H9 (cell line): Measurements from ENCODE around the gene GALNT5. TPM values are rescaled to one million over a fixed set of nuclear protein-coding genes. Genes with fewer than 3 reads are reported as not detected.

ENCODE experiments used
- DNase-seq: peaks from one replicate; pipeline ENCODE4 v3.0.0-alpha.2; 2017
- H2AFZ ChIP-seq: one replicate; pipeline ENCODE4 v1.6.1; 2013; ENCODE audit warnings: mild to moderate bottlenecking, low read length, control low read depth, moderate library complexity
- H2AK5ac ChIP-seq: 2 replicates; pipeline ENCODE4 v1.6.1; 2013; ENCODE audit warnings: low read length, control low read depth, mixed read lengths; ENCODE audit not compliant: insufficient read length
- H2BK120ac ChIP-seq: one replicate; pipeline ENCODE4 v1.6.1; 2013; ENCODE audit warnings: low read depth, mild to moderate bottlenecking, low read length, control low read depth, inconsistent platforms; ENCODE audit not compliant: poor library complexity, severe bottlenecking
- H2BK12ac ChIP-seq: 2 replicates; pipeline ENCODE4 v1.6.1; 2013; ENCODE audit warnings: low read length, control low read depth, mixed read lengths, low read depth; ENCODE audit not compliant: insufficient read length
- H2BK15ac ChIP-seq: 2 replicates; pipeline ENCODE4 v1.6.1; 2013; ENCODE audit warnings: low read depth, low read length, control low read depth
- H2BK20ac ChIP-seq: one replicate; pipeline ENCODE4 v1.6.1; 2013; ENCODE audit warnings: low read depth, mild to moderate bottlenecking, low read length, control low read depth, inconsistent platforms; ENCODE audit not compliant: poor library complexity, severe bottlenecking
- H2BK5ac ChIP-seq: 2 replicates; pipeline ENCODE4 v1.6.1; 2013; ENCODE audit warnings: low read length, control low read depth, mixed read lengths; ENCODE audit not compliant: insufficient read length
- H3K14ac ChIP-seq: 2 replicates; pipeline ENCODE4 v1.6.1; 2013; ENCODE audit warnings: low read length, control low read depth; ENCODE audit not compliant: insufficient read depth
- H3K18ac ChIP-seq: 2 replicates; pipeline ENCODE4 v1.6.1; 2013; ENCODE audit warnings: low read depth, mild to moderate bottlenecking, mixed read lengths, low read length, control low read depth; ENCODE audit not compliant: insufficient read length
- H3K23ac ChIP-seq: 2 replicates; pipeline ENCODE4 v1.6.1; 2013; ENCODE audit warnings: low read length, control low read depth, mixed read lengths, low read depth; ENCODE audit not compliant: insufficient read length
- H3K23me2 ChIP-seq: 2 replicates; pipeline ENCODE4 v1.6.1; 2013; ENCODE audit warnings: low read depth, mild to moderate bottlenecking, mixed read lengths, low read length, control low read depth; ENCODE audit not compliant: insufficient read length, poor library complexity, severe bottlenecking
- H3K27ac ChIP-seq: 2 replicates; pipeline ENCODE4 v1.5.1; 2013; ENCODE audit warnings: low read length, control low read depth, mixed read lengths, low read depth; ENCODE audit not compliant: insufficient read length
- H3K27me3 ChIP-seq: 2 replicates; pipeline ENCODE4 v1.6.1; 2013; ENCODE audit warnings: low read length, control low read depth, inconsistent platforms; ENCODE audit not compliant: insufficient read depth
- H3K4ac ChIP-seq: 2 replicates; pipeline ENCODE4 v1.6.1; 2013; ENCODE audit warnings: low read depth, mild to moderate bottlenecking, control low read depth, inconsistent platforms, low read length, moderate library complexity
- H3K4me1 ChIP-seq: 2 replicates; pipeline ENCODE4 v1.6.1; 2013; ENCODE audit warnings: low read length, control low read depth, inconsistent platforms; ENCODE audit not compliant: insufficient read depth
- H3K4me2 ChIP-seq: 2 replicates; pipeline ENCODE4 v1.6.1; 2013; ENCODE audit warnings: low read length, control low read depth, mixed read lengths; ENCODE audit not compliant: insufficient read length, insufficient read depth
- H3K56ac ChIP-seq: 2 replicates; pipeline ENCODE4 v1.6.1; 2013; ENCODE audit warnings: low read depth, mild to moderate bottlenecking, mixed read lengths, low read length, control low read depth; ENCODE audit not compliant: insufficient read length
- H3K79me1 ChIP-seq: 2 replicates; pipeline ENCODE4 v1.6.1; 2013; ENCODE audit warnings: low read depth, mild to moderate bottlenecking, moderate library complexity, low read length, control low read depth, inconsistent platforms; ENCODE audit not compliant: insufficient read depth, poor library complexity, severe bottlenecking
- H3K79me2 ChIP-seq: 2 replicates; pipeline ENCODE4 v1.6.1; 2013; ENCODE audit warnings: low read length, control low read depth, inconsistent platforms; ENCODE audit not compliant: insufficient read depth
- H3K9ac ChIP-seq: 2 replicates; pipeline ENCODE4 v1.6.1; 2013; ENCODE audit warnings: low read length, control low read depth, mixed read lengths; ENCODE audit not compliant: insufficient read length; ENCODE audit errors: extremely low read depth
- H3K9me3 ChIP-seq: one replicate; pipeline ENCODE4 v1.6.1; 2013; ENCODE audit warnings: low read depth, low read length, inconsistent platforms; ENCODE audit not compliant: control insufficient read depth
- H3T11ph ChIP-seq: one replicate; pipeline ENCODE4 v1.6.1; 2013; ENCODE audit warnings: mild to moderate bottlenecking, low read length, control low read depth, inconsistent platforms
- H4K20me1 ChIP-seq: one replicate; pipeline ENCODE4 v1.6.1; 2013; ENCODE audit not compliant: control insufficient read depth, insufficient read length, insufficient read depth
- H4K5ac ChIP-seq: 2 replicates; pipeline ENCODE4 v1.6.1; 2013; ENCODE audit warnings: low read depth, mild to moderate bottlenecking, mixed read lengths, low read length, control low read depth; ENCODE audit not compliant: insufficient read length
- H4K8ac ChIP-seq: replicated peaks from 2 replicates; pipeline ENCODE4 v1.6.1; 2013; ENCODE audit warnings: low read length, control low read depth, mixed read lengths, low read depth; ENCODE audit not compliant: insufficient read length
- H4K91ac ChIP-seq: 2 replicates; pipeline ENCODE4 v1.6.1; 2013; ENCODE audit warnings: low read depth, mild to moderate bottlenecking, moderate library complexity, mixed read lengths, low read length, control low read depth; ENCODE audit not compliant: insufficient read length
- H3K27ac Mint-ChIP-seq, 3 experiments: 2 replicates in 2 of 3; 3 replicates in 1 of 3; pipeline ENCODE4 v1.8.0; 2020 to 2021; ENCODE audit warnings: mixed read lengths in 3 of 3, mild to moderate bottlenecking in 1 of 3, moderate library complexity in 1 of 3
- H3K27me3 Mint-ChIP-seq: 2 replicates; pipeline ENCODE4 v1.8.0; 2021; ENCODE audit warnings: low read depth, mild to moderate bottlenecking, moderate library complexity, mixed read lengths
- H3K36me3 Mint-ChIP-seq, 3 experiments: 2 replicates in 2 of 3; 3 replicates in 1 of 3; pipeline ENCODE4 v1.8.0; 2020 to 2021; ENCODE audit warnings: low read depth in 3 of 3, mixed read lengths in 3 of 3; ENCODE audit not compliant: insufficient read depth in 1 of 3
- H3K4me1 Mint-ChIP-seq, 2 experiments: 2 replicates each; pipeline ENCODE4 v1.8.0; 2020; ENCODE audit warnings: mixed read lengths in 2 of 2
- H3K4me3 Mint-ChIP-seq, 2 experiments: 2 replicates in 1 of 2; 3 replicates in 1 of 2; pipeline ENCODE4 v1.8.0; 2020 to 2021; ENCODE audit warnings: mild to moderate bottlenecking in 2 of 2, mixed read lengths in 2 of 2, moderate library complexity in 1 of 2
- H3K9me3 Mint-ChIP-seq, 2 experiments: 2 replicates in 1 of 2; 3 replicates in 1 of 2; pipeline ENCODE4 v1.8.0; 2020; ENCODE audit warnings: mild to moderate bottlenecking in 2 of 2, mixed read lengths in 2 of 2, moderate library complexity in 1 of 2
- WGBS: extraction: QIAGEN DNeasy Blood & Tissue Kit; methylation state at CpG from one replicate; pipeline ENCODE4 v1.1.7; 2013; ENCODE audit warnings: missing lambda C conversion rate, low lambda C conversion rate, mixed read lengths; ENCODE audit not compliant: insufficient read length; ENCODE audit errors: extremely low coverage; 5-methylcytosine and 5-hydroxymethylcytosine counted together
- total RNA-seq: library from RNA; stranded (reverse); gene quantifications from 2 replicates; pipeline ENCODE4 v1.2.1, GENCODE V29; 2021
- TF ChIP-seq, protein P1 (sequence below): fragments of 200-600 bp; sonication (generic); conservative IDR thresholded peaks from 3 replicates; pipeline ENCODE4 v1.8.0; 2021; ENCODE audit warnings: antibody characterized with exemption, mild to moderate bottlenecking

The GALNT5 gene
- total RNA-seq, 1 experiment from 2014 or later, result 0.17 TPM

GRCh38 chr2:157246765-157247407 lies 10.6 kb upstream of the GALNT5 start:
- H4K91ac ChIP-seq, result no peak overlapping the region
- Mint-ChIP-seq H3K4me1 (peaks cover 36 to 38% of the 10 kb centered on the region in 2 experiments), H3K27ac (peak overlapping the region in 2 of 3 experiments; percentile 54 to 71; a peak in 5 of 7 replicates), H3K9me3 (no peaks in the 10 kb centered on the region), H3K4me3 (no peak overlapping the region; a peak in 1 of 5 replicates), H3K27me3 (no peaks in the 10 kb centered on the region), H3K36me3 (no peaks in the 10 kb centered on the region)
- H2BK5ac ChIP-seq, result no peak overlapping the region
- no peak overlapping the region for H3K18ac ChIP-seq
- no peak overlapping the region for H2BK120ac ChIP-seq
- H3K23me2 ChIP-seq, result no peaks in the 10 kb centered on the region
- no peak overlapping the region for H3K27ac ChIP-seq
- WGBS, result no CpG with 5 or more reads among the region's 6 CpGs
- no peaks in the 10 kb centered on the region for H3K27me3 ChIP-seq
- H2BK15ac ChIP-seq, result no peak overlapping the region
- no peaks in the 10 kb centered on the region for H4K20me1 ChIP-seq
- no peak overlapping the region for H4K8ac ChIP-seq
- no peak overlapping the region for H3K4ac ChIP-seq
- no peak overlapping the region for H3T11ph ChIP-seq
- peaks cover 8% of the 10 kb centered on the region; the same call in 1 of the 2 replicates for H3K4me1 ChIP-seq
- H4K5ac ChIP-seq, result no peak overlapping the region
- H3K14ac ChIP-seq, result no peak overlapping the region
- TF ChIP-seq, protein P1, sequence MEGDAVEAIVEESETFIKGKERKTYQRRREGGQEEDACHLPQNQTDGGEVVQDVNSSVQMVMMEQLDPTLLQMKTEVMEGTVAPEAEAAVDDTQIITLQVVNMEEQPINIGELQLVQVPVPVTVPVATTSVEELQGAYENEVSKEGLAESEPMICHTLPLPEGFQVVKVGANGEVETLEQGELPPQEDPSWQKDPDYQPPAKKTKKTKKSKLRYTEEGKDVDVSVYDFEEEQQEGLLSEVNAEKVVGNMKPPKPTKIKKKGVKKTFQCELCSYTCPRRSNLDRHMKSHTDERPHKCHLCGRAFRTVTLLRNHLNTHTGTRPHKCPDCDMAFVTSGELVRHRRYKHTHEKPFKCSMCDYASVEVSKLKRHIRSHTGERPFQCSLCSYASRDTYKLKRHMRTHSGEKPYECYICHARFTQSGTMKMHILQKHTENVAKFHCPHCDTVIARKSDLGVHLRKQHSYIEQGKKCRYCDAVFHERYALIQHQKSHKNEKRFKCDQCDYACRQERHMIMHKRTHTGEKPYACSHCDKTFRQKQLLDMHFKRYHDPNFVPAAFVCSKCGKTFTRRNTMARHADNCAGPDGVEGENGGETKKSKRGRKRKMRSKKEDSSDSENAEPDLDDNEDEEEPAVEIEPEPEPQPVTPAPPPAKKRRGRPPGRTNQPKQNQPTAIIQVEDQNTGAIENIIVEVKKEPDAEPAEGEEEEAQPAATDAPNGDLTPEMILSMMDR, result no peak
- H2BK12ac ChIP-seq, result no peak overlapping the region
- no peaks in the 10 kb centered on the region for H3K9me3 ChIP-seq
- H2BK20ac ChIP-seq, result no peak overlapping the region
- H3K56ac ChIP-seq, result no peak overlapping the region
- H2AFZ ChIP-seq, result no peak overlapping the region
- H3K79me1 ChIP-seq, result no peaks in the 10 kb centered on the region
- no peak overlapping the region for H3K4me2 ChIP-seq
- H3K79me2 ChIP-seq, result no peaks in the 10 kb centered on the region
- H3K9ac ChIP-seq, result no peak overlapping the region
- no peak for DNase-seq
- H3K23ac ChIP-seq, result no peak overlapping the region
- no peak overlapping the region for H2AK5ac ChIP-seq
